Neural progenitor cell (in vitro differentiated cells): ENCODE results near the gene PIK3R2. TPM values are rescaled to one million over a fixed set of nuclear protein-coding genes. Genes with fewer than 3 reads are reported as not detected.

ENCODE experiments used
- DNase-seq: peaks from one replicate; pipeline ENCODE4 v3.0.0-alpha.2; 2016; ENCODE audit warnings: low spot score
- H2AFZ ChIP-seq: fragments of 200-600 bp; sonication (generic); replicated peaks from 2 replicates; pipeline ENCODE4 v1.6.1; 2016; ENCODE audit warnings: antibody characterized with exemption
- H3F3A ChIP-seq: fragments of 200-600 bp; sonication (generic); 2 replicates; pipeline ENCODE4 v1.6.1; 2016; ENCODE audit warnings: antibody characterized with exemption, low read depth
- H3K27ac ChIP-seq: fragments of 200-600 bp; sonication (generic); 2 replicates; pipeline ENCODE4 v1.5.1; 2016; ENCODE audit warnings: mild to moderate bottlenecking
- H3K27me3 ChIP-seq: fragments of 200-600 bp; sonication (generic); 2 replicates; pipeline ENCODE4 v1.6.1; 2016; ENCODE audit warnings: mild to moderate bottlenecking, moderate library complexity
- H3K36me3 ChIP-seq: fragments of 200-600 bp; sonication (generic); 2 replicates; pipeline ENCODE4 v1.5.1; 2016
- H3K4me1 ChIP-seq: fragments of 200-600 bp; sonication (generic); 2 replicates; pipeline ENCODE4 v1.6.1; 2016; ENCODE audit warnings: mixed run types
- H3K4me2 ChIP-seq: fragments of 200-600 bp; sonication (generic); 2 replicates; pipeline ENCODE4 v1.6.1; 2016
- H3K4me3 ChIP-seq: fragments of 200-600 bp; sonication (generic); 2 replicates; pipeline ENCODE4 v1.5.1; 2016
- H3K79me2 ChIP-seq: fragments of 200-600 bp; sonication (generic); 2 replicates; pipeline ENCODE4 v1.6.1; 2016; ENCODE audit warnings: low read depth
- H3K9ac ChIP-seq: fragments of 200-600 bp; sonication (generic); 2 replicates; pipeline ENCODE4 v1.6.1; 2016
- H3K9me3 ChIP-seq: fragments of 200-600 bp; sonication (generic); 2 replicates; pipeline ENCODE4 v1.5.1; 2016; ENCODE audit warnings: low read depth
- H4K20me1 ChIP-seq: fragments of 200-600 bp; sonication (generic); 2 replicates; pipeline ENCODE4 v1.6.1; 2016; ENCODE audit warnings: low read depth
- H3K27ac Mint-ChIP-seq: 3 replicates; pipeline ENCODE4 v1.8.0; 2021; ENCODE audit warnings: mixed read lengths
- H3K27me3 Mint-ChIP-seq: 2 replicates; pipeline ENCODE4 v1.8.0; 2022; ENCODE audit warnings: low read depth, mild to moderate bottlenecking, inconsistent platforms, moderate library complexity, mixed read lengths; ENCODE audit not compliant: insufficient read depth
- H3K36me3 Mint-ChIP-seq: 3 replicates; pipeline ENCODE4 v1.8.0; 2021; ENCODE audit warnings: mixed read lengths
- H3K4me1 Mint-ChIP-seq: 3 replicates; pipeline ENCODE4 v1.8.0; 2021; ENCODE audit warnings: mixed read lengths
- H3K4me3 Mint-ChIP-seq: 3 replicates; pipeline ENCODE4 v1.8.0; 2021; ENCODE audit warnings: mild to moderate bottlenecking, moderate library complexity, mixed read lengths
- H3K9me3 Mint-ChIP-seq: 3 replicates; pipeline ENCODE4 v1.8.0; 2020; ENCODE audit warnings: mixed read lengths
- EZH2 ChIP-seq: fragments of 200-600 bp; sonication (generic); IDR thresholded peaks from 2 replicates; pipeline ENCODE4 v1.6.1; 2017; ENCODE audit warnings: antibody characterized with exemption, mild to moderate bottlenecking, moderate library complexity
- EZH2phosphoT487 ChIP-seq: fragments of 200-600 bp; sonication (generic); IDR thresholded peaks from 2 replicates; pipeline ENCODE4 v1.6.1; 2017; ENCODE audit warnings: antibody characterized with exemption
- total RNA-seq: library from RNA; depleted of rRNA; stranded (reverse); fragments of >200 nt; gene quantifications from 2 replicates; pipeline ENCODE4 v1.2.3, GENCODE V29; 2015; ENCODE audit warnings: low replicate concordance
- TF ChIP-seq, protein P1 (sequence below): fragments of 200-600 bp; sonication (generic); IDR thresholded peaks from 2 replicates; pipeline ENCODE4 v1.5.1; 2017; ENCODE audit warnings: antibody characterized with exemption, mild to moderate bottlenecking

PIK3R2 gene
- total RNA-seq, 1 donor from 2014 or later = 21.4 TPM

DNA sequence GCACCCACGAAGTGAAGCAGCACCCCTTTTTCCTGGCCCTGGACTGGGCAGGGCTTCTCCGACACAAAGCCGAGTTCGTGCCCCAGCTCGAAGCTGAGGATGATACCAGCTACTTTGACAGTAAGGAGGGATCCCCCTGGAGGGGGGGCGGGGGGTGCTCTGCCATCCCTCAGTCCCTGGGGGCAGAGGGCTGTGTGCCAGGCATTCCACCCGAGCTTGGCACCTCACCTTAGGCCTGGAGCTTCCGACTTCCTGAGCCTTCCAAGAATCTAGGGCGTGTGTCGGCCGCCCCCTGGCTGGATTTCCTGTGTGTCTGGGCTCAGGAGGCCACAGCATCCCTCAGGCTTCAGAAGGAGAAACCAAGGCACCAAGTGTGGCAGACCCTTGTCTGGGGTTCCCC is 15.7 kb upstream of the PIK3R2 start:
- Histone ChIP-seq H4K20me1 (no peaks in the 10 kb centered on the region), H3K4me1 (no peaks in the 10 kb centered on the region), H3K4me3 (no peak overlapping the region), H3K9me3 (no peaks in the 10 kb centered on the region), H3F3A (no peaks in the 10 kb centered on the region), H3K79me2 (no peaks in the 10 kb centered on the region), H3K36me3 (peaks cover 3% of the 10 kb centered on the region), H3K9ac (no peak overlapping the region), H3K27me3 (no peaks in the 10 kb centered on the region), H2AFZ (no peak overlapping the region), H3K27ac (no peak overlapping the region), H3K4me2 (no peak overlapping the region)
- H3K4me3 Mint-ChIP-seq = no peak overlapping the region
- H3K36me3 Mint-ChIP-seq = peaks cover 16% of the 10 kb centered on the region
- TF ChIP-seq EZH2phosphoT487 (no peak), EZH2 (no peak)
- TF ChIP-seq, protein P1, sequence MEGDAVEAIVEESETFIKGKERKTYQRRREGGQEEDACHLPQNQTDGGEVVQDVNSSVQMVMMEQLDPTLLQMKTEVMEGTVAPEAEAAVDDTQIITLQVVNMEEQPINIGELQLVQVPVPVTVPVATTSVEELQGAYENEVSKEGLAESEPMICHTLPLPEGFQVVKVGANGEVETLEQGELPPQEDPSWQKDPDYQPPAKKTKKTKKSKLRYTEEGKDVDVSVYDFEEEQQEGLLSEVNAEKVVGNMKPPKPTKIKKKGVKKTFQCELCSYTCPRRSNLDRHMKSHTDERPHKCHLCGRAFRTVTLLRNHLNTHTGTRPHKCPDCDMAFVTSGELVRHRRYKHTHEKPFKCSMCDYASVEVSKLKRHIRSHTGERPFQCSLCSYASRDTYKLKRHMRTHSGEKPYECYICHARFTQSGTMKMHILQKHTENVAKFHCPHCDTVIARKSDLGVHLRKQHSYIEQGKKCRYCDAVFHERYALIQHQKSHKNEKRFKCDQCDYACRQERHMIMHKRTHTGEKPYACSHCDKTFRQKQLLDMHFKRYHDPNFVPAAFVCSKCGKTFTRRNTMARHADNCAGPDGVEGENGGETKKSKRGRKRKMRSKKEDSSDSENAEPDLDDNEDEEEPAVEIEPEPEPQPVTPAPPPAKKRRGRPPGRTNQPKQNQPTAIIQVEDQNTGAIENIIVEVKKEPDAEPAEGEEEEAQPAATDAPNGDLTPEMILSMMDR = no peak
- peaks cover 3% of the 10 kb centered on the region for H3K27me3 Mint-ChIP-seq
- no peaks in the 10 kb centered on the region for H3K9me3 Mint-ChIP-seq
- no peak for DNase-seq
- H3K27ac Mint-ChIP-seq = no peak overlapping the region
- no peaks in the 10 kb centered on the region for H3K4me1 Mint-ChIP-seq

DNA sequence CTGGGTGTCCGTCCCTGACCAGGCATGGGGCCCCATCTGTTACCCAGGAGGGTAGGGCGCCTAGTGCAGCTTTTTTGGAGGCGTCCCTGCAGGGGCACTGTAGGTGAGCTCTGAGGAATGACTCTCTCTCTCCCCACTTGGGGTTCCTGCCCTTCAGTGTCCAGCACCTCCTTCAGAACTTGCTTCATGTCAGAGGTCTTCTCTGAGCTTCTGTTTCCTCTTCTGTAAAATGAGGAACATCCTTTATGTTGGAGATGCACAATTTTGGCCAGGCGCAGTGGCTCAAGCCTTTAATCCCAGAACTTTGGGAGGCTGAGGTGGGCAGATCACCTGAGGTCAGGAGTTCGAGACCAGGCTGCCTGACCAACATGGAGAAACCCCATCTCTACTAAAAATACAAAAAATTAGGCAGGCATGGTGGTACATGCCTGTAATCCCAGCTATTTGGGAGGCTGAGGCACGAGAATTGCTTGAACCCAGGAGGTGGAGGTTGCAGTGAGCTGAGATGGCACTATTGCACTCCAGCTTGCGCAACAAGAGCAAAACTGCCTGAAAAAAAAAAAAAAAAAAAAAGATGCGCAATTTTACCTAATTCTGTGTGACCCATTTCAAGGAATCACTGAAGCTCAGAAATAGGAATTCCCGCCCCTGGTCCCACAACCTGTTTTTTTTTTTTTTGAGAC is 15.2 kb upstream of the PIK3R2 start:
- Histone ChIP-seq H3K27ac (no peak overlapping the region), H3K4me3 (no peak overlapping the region), H3F3A (no peaks in the 10 kb centered on the region), H4K20me1 (no peaks in the 10 kb centered on the region), H3K36me3 (peaks cover 3% of the 10 kb centered on the region), H3K4me2 (no peak overlapping the region), H3K4me1 (no peaks in the 10 kb centered on the region), H3K9ac (peak overlapping the region; percentile 37), H3K27me3 (no peaks in the 10 kb centered on the region), H3K79me2 (no peaks in the 10 kb centered on the region), H2AFZ (no peak overlapping the region), H3K9me3 (no peaks in the 10 kb centered on the region)
- TF ChIP-seq, protein P1 = no peak
- TF ChIP-seq EZH2 (no peak), EZH2phosphoT487 (no peak)
- Mint-ChIP-seq H3K27me3 (peaks cover 3% of the 10 kb centered on the region), H3K9me3 (no peaks in the 10 kb centered on the region), H3K4me3 (no peak overlapping the region), H3K36me3 (peaks cover 15% of the 10 kb centered on the region), H3K27ac (no peak overlapping the region), H3K4me1 (no peaks in the 10 kb centered on the region)
- no peak for DNase-seq

DNA sequence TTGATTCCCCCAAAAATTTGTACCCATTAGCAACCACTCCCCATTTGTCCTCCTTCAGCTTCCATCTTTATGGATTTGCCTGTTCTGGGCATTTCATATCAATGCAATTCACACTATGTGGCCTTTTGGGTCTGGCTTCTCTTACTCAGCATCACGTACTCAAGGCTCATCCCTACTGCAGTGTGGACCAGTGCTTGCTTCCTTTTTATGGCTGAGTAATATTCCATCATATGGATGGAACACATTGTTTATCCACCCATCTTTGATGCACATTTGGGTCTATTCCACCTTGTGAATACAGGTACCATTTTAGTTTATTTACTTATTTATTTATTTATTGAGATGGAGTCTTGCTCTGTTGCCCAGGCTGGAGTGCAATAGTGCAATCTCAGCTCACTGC is 12.5 kb upstream of the PIK3R2 start:
- DNase-seq = no peak
- TF ChIP-seq, protein P1 = no peak
- TF ChIP-seq EZH2 (no peak), EZH2phosphoT487 (no peak)
- H2AFZ ChIP-seq = no peak overlapping the region
- no peaks in the 10 kb centered on the region for H3K79me2 ChIP-seq
- no peak overlapping the region for H3K4me3 ChIP-seq
- Mint-ChIP-seq H3K36me3 (peaks cover 13% of the 10 kb centered on the region), H3K4me3 (peak overlapping the region; percentile 14), H3K4me1 (no peaks in the 10 kb centered on the region), H3K9me3 (no peaks in the 10 kb centered on the region), H3K27me3 (peaks cover 3% of the 10 kb centered on the region), H3K27ac (no peak overlapping the region)
- peaks cover 3% of the 10 kb centered on the region for H3K36me3 ChIP-seq
- no peak overlapping the region for H3K4me2 ChIP-seq
- H3K9ac ChIP-seq = no peak overlapping the region
- H3F3A ChIP-seq = no peaks in the 10 kb centered on the region
- no peaks in the 10 kb centered on the region for H3K4me1 ChIP-seq
- no peaks in the 10 kb centered on the region for H4K20me1 ChIP-seq
- H3K27me3 ChIP-seq = no peaks in the 10 kb centered on the region
- no peak overlapping the region for H3K27ac ChIP-seq
- H3K9me3 ChIP-seq = no peaks in the 10 kb centered on the region
